OCI-LY1 (cell line): ENCODE results near the gene NAV2.

ENCODE experiments used
- H2AFZ ChIP-seq: fragments of 200-600 bp; sonication (generic), shearing (Covaris generic); 2 replicates; pipeline ENCODE4 v1.6.0; 2014; ENCODE audit warnings: antibody characterized with exemption, mild to moderate bottlenecking, low read length
- H3F3A ChIP-seq: fragments of 200-600 bp; sonication (generic), shearing (Covaris generic); 2 replicates; pipeline ENCODE4 v1.6.0; 2014; ENCODE audit warnings: mild to moderate bottlenecking, antibody characterized with exemption, low read length, moderate library complexity; ENCODE audit not compliant: insufficient read depth
- H3K27ac ChIP-seq: fragments of 200-600 bp; sonication (generic); 2 replicates; pipeline ENCODE4 v1.5.1; 2014; ENCODE audit warnings: low read length, mixed run types, mild to moderate bottlenecking, low read depth; ENCODE audit not compliant: poor library complexity, severe bottlenecking
- H3K27me3 ChIP-seq: fragments of 200-600 bp; sonication (generic); 2 replicates; pipeline ENCODE4 v1.6.0; 2014; ENCODE audit warnings: antibody characterized with exemption, mild to moderate bottlenecking, low read length, moderate library complexity; ENCODE audit not compliant: insufficient read depth
- H3K36me3 ChIP-seq: fragments of 200-600 bp; sonication (generic); 2 replicates; pipeline ENCODE4 v1.6.1; 2014; ENCODE audit warnings: mild to moderate bottlenecking, antibody characterized with exemption, low read length, moderate library complexity, mixed read lengths; ENCODE audit not compliant: insufficient read depth
- H3K4me1 ChIP-seq: fragments of 200-600 bp; sonication (generic); 2 replicates; pipeline ENCODE4 v1.5.1; 2014; ENCODE audit warnings: mild to moderate bottlenecking, low read length, moderate library complexity; ENCODE audit not compliant: insufficient read depth, severe bottlenecking
- H3K4me2 ChIP-seq: fragments of 200-600 bp; sonication (generic), shearing (Covaris generic); 2 replicates; pipeline ENCODE4 v1.6.1; 2014; ENCODE audit warnings: low read length
- H3K4me3 ChIP-seq: fragments of 200-600 bp; sonication (generic); 2 replicates; pipeline ENCODE4 v1.5.1; 2014; ENCODE audit warnings: low read length, low read depth, mild to moderate bottlenecking, mixed read lengths; ENCODE audit not compliant: poor library complexity, severe bottlenecking
- H3K79me2 ChIP-seq: fragments of 200-600 bp; shearing (Covaris generic); 2 replicates; pipeline ENCODE4 v1.6.1; 2016; ENCODE audit warnings: mixed run types, low read length, mixed read lengths; ENCODE audit not compliant: insufficient read depth
- H3K9ac ChIP-seq: fragments of 200-600 bp; sonication (generic), shearing (Covaris generic); 2 replicates; pipeline ENCODE4 v1.6.1; 2014; ENCODE audit warnings: mild to moderate bottlenecking, low read length, mixed read lengths
- H3K9me2 ChIP-seq: fragments of 200-600 bp; sonication (generic), shearing (Covaris generic); 2 replicates; pipeline ENCODE4 v1.6.1; 2014; ENCODE audit warnings: low read depth, mild to moderate bottlenecking, low read length, mixed read lengths
- H3K9me3 ChIP-seq: fragments of 200-600 bp; shearing (Covaris generic); 2 replicates; pipeline ENCODE4 v1.6.1; 2014; ENCODE audit warnings: low read length, mixed read lengths
- H4K20me1 ChIP-seq: fragments of 200-600 bp; sonication (generic), shearing (Covaris generic); 2 replicates; pipeline ENCODE4 v1.6.0; 2016; ENCODE audit warnings: mild to moderate bottlenecking, low read length; ENCODE audit not compliant: insufficient read depth
- CTCF ChIP-seq: fragments of 200-600 bp; sonication (generic), shearing (Covaris generic); IDR thresholded peaks from 2 replicates; pipeline ENCODE4 v1.5.1; 2017; ENCODE audit warnings: mild to moderate bottlenecking, antibody characterized with exemption, low read length, moderate library complexity, mixed read lengths
- EZH2 ChIP-seq: fragments of 200-600 bp; sonication (generic), shearing (Covaris generic); IDR thresholded peaks from 2 replicates; pipeline ENCODE4 v1.8.0; 2017; ENCODE audit warnings: borderline replicate concordance, mixed run types, mild to moderate bottlenecking, antibody characterized with exemption, low read length, moderate library complexity, mixed read lengths

NAV2 gene

GRCh38 chr11:19768815-19769214, 56.2 kb downstream of the NAV2 start:
- Histone ChIP-seq H3K27ac (no peak overlapping the region), H3K4me3 (no peak overlapping the region), H3F3A (no peaks in the 10 kb centered on the region), H3K4me2 (no peak overlapping the region), H3K4me1 (no peaks in the 10 kb centered on the region), H3K36me3 (no peaks in the 10 kb centered on the region), H3K9me2 (no peaks in the 10 kb centered on the region), H3K9me3 (no peaks in the 10 kb centered on the region), H4K20me1 (no peaks in the 10 kb centered on the region), H3K79me2 (no peaks in the 10 kb centered on the region), H3K27me3 (no peaks in the 10 kb centered on the region; the same call in 1 of the 2 replicates), H3K9ac (no peak overlapping the region), H2AFZ (no peak overlapping the region)
- TF ChIP-seq EZH2, result no peak
- no peak for TF ChIP-seq CTCF

- no peaks in the 10 kb centered on the region for H3K9me2 ChIP-seq
- TF ChIP-seq EZH2 (no peak), CTCF (no peak)
- H3K27ac ChIP-seq, result no peak overlapping the region
- no peak overlapping the region for H3K4me2 ChIP-seq
- no peak overlapping the region for H3K9ac ChIP-seq
- H3K9me3 ChIP-seq, result no peaks in the 10 kb centered on the region
- H3K36me3 ChIP-seq, result no peaks in the 10 kb centered on the region
- H3K4me1 ChIP-seq, result no peaks in the 10 kb centered on the region
- no peaks in the 10 kb centered on the region; the same call in 1 of the 2 replicates for H3K27me3 ChIP-seq
- H3F3A ChIP-seq, result no peaks in the 10 kb centered on the region
- H4K20me1 ChIP-seq, result no peaks in the 10 kb centered on the region
- H3K4me3 ChIP-seq, result no peak overlapping the region
- no peaks in the 10 kb centered on the region for H3K79me2 ChIP-seq
- H2AFZ ChIP-seq, result no peak overlapping the region
Observed at GRCh38 chr11:19769820-19770219, 57.2 kb downstream of the NAV2 start.

- Histone ChIP-seq H3F3A (no peaks in the 10 kb centered on the region), H3K4me1 (no peaks in the 10 kb centered on the region), H3K27me3 (no peaks in the 10 kb centered on the region; the same call in 1 of the 2 replicates), H3K9me2 (no peaks in the 10 kb centered on the region), H4K20me1 (no peaks in the 10 kb centered on the region), H3K9me3 (no peaks in the 10 kb centered on the region), H2AFZ (no peak overlapping the region), H3K9ac (no peak overlapping the region), H3K4me3 (no peak overlapping the region), H3K79me2 (no peaks in the 10 kb centered on the region), H3K4me2 (no peak overlapping the region), H3K36me3 (no peaks in the 10 kb centered on the region), H3K27ac (no peak overlapping the region)
- TF ChIP-seq CTCF (no peak), EZH2 (no peak)
Observed at GRCh38 chr11:19770277-19770676, 57.6 kb downstream of the NAV2 start.
